DMS 273 (cell line): Measurements from ENCODE around the gene RNF157.
A peak's percentile ranks its signal among the peaks of the same experiment; 100 is the strongest.
"Not testable (repeated sequence)": the region's sequence is repeated elsewhere in the genome, so short reads cannot be mapped to it uniquely, and the experiment has no call there.

Experiments used
- DNase-seq: peaks from one replicate; lab custom pipeline; 2025; ENCODE audit not compliant: unreplicated experiment; lab: John Stamatoyannopoulos, UW

Gene RNF157

GRCh38 chr17:76270770-76271668 is 30.7 kb upstream of the RNF157 start:
- DNase-seq, result peak; percentile 39

- DNase-seq, result no peak
Observed at GRCh38 chr17:76270127-76270592, 29.9 kb upstream of the RNF157 start.

GRCh38 chr17:76268991-76269981 is 29.0 kb upstream of the RNF157 start:
- DNase-seq, result no peak

- peak; percentile 81 for DNase-seq
Observed at GRCh38 chr17:76268015-76268749, 27.9 kb upstream of the RNF157 start.

- not testable (repeated sequence) for DNase-seq
Observed at GRCh38 chr17:76267581-76268001, 27.3 kb upstream of the RNF157 start.

GRCh38 chr17:76267051-76267576 is 26.8 kb upstream of the RNF157 start:
- no peak for DNase-seq

- DNase-seq, result peak; percentile 50
Observed at GRCh38 chr17:76266244-76266938, 26.1 kb upstream of the RNF157 start.

GRCh38 chr17:76265624-76266243 is 25.4 kb upstream of the RNF157 start:
- peak; percentile 84 for DNase-seq

GRCh38 chr17:76264755-76265623 is 24.7 kb upstream of the RNF157 start, which contains the start of gene UBALD2:
UBALD2 (plus strand) TSS chr17:76265348; CDS start chr17:76265506, 158 bp downstream.
- DNase-seq, result peak; percentile 99

- no peak for DNase-seq
Observed at GRCh38 chr17:76264425-76264754, 24.1 kb upstream of the RNF157 start.

GRCh38 chr17:76263896-76264295 is 23.6 kb upstream of the RNF157 start:
- DNase-seq, result no peak

GRCh38 chr17:76262732-76263344 is 22.5 kb upstream of the RNF157 start:
- peak; percentile 85 for DNase-seq

GRCh38 chr17:76261421-76262215 is 21.3 kb upstream of the RNF157 start:
- DNase-seq, result no peak

GRCh38 chr17:76260669-76261068 is 20.4 kb upstream of the RNF157 start:
- DNase-seq, result no peak

GRCh38 chr17:76260220-76260619 is 19.9 kb upstream of the RNF157 start:
- DNase-seq, result no peak

GRCh38 chr17:76256430-76257050 is 16.2 kb upstream of the RNF157 start:
- DNase-seq, result not testable (repeated sequence)
